Muscle layer of colon (tissue), 2 donors: ENCODE results near the gene NKAIN2.

Source experiments
- H3K27ac ChIP-seq: one replicate; pipeline ENCODE4 v1.7.0; 2013; ENCODE audit warnings: low read depth, mild to moderate bottlenecking, low read length, moderate library complexity
- H3K27me3 ChIP-seq, 2 donors: one replicate each; pipeline ENCODE4 v1.7.0; 2013; ENCODE audit warnings: low read length in 2 of 2, mild to moderate bottlenecking in 2 of 2; ENCODE audit not compliant: insufficient read depth in 2 of 2, control insufficient read depth in 1 of 2
- H3K36me3 ChIP-seq: one replicate; pipeline ENCODE4 v1.7.0; 2013; ENCODE audit warnings: mild to moderate bottlenecking, low read length; ENCODE audit not compliant: insufficient read depth
- H3K4me1 ChIP-seq: one replicate; pipeline ENCODE4 v1.7.0; 2013; ENCODE audit warnings: mild to moderate bottlenecking, low read length; ENCODE audit not compliant: insufficient read depth
- H3K4me3 ChIP-seq, 2 donors: one replicate each; pipeline ENCODE4 v1.7.0; 2013; ENCODE audit warnings: low read length in 2 of 2, low read depth in 1 of 2, mild to moderate bottlenecking in 1 of 2, moderate library complexity in 1 of 2
- H3K9ac ChIP-seq: one replicate; pipeline ENCODE4 v1.7.0; 2013; ENCODE audit warnings: low read length
- H3K9me3 ChIP-seq: one replicate; pipeline ENCODE4 v1.7.0; 2013; ENCODE audit warnings: mild to moderate bottlenecking, low read length
- donor health status: abdominal sarcoma.
- donor health status: Adenocarcinoma of cecum.

NKAIN2 gene

GRCh38 chr6:124494956-124495664, 691.4 kb downstream of the NKAIN2 start:
- no peaks in the 10 kb centered on the region for H3K27me3 ChIP-seq
- no peak overlapping the region for H3K27ac ChIP-seq
- no peaks in the 10 kb centered on the region for H3K9me3 ChIP-seq
- H3K9ac ChIP-seq: no peak overlapping the region
- H3K4me3 ChIP-seq: no peak overlapping the region
- H3K4me1 ChIP-seq: no peaks in the 10 kb centered on the region
- H3K36me3 ChIP-seq: no peaks in the 10 kb centered on the region

GRCh38 chr6:124495665-124496190, 692.1 kb downstream of the NKAIN2 start:
- Histone ChIP-seq H3K27ac (no peak overlapping the region), H3K9me3 (no peaks in the 10 kb centered on the region), H3K27me3 (no peaks in the 10 kb centered on the region), H3K4me3 (no peak overlapping the region), H3K36me3 (no peaks in the 10 kb centered on the region), H3K9ac (no peak overlapping the region), H3K4me1 (no peaks in the 10 kb centered on the region)

- Histone ChIP-seq H3K27ac (no peak overlapping the region), H3K36me3 (no peaks in the 10 kb centered on the region), H3K27me3 (no peaks in the 10 kb centered on the region), H3K9ac (no peak overlapping the region), H3K4me3 (no peak overlapping the region), H3K9me3 (no peaks in the 10 kb centered on the region), H3K4me1 (no peaks in the 10 kb centered on the region)
Observed at GRCh38 chr6:124496334-124496733, 692.7 kb downstream of the NKAIN2 start.

- Histone ChIP-seq H3K9ac (no peak overlapping the region), H3K4me1 (no peaks in the 10 kb centered on the region), H3K27ac (no peak overlapping the region), H3K36me3 (no peaks in the 10 kb centered on the region), H3K27me3 (no peaks in the 10 kb centered on the region), H3K4me3 (no peak overlapping the region), H3K9me3 (no peaks in the 10 kb centered on the region)
Observed at GRCh38 chr6:124512431-124512830, 708.8 kb downstream of the NKAIN2 start.

- H3K4me3 ChIP-seq: no peak overlapping the region
- no peaks in the 10 kb centered on the region for H3K36me3 ChIP-seq
- H3K9me3 ChIP-seq: no peaks in the 10 kb centered on the region
- no peak overlapping the region for H3K9ac ChIP-seq
- no peak overlapping the region for H3K27ac ChIP-seq
- no peaks in the 10 kb centered on the region for H3K27me3 ChIP-seq
- no peaks in the 10 kb centered on the region for H3K4me1 ChIP-seq
Observed at GRCh38 chr6:124517339-124517738, 713.7 kb downstream of the NKAIN2 start.

GRCh38 chr6:124520514-124520913, 716.8 kb downstream of the NKAIN2 start:
- no peaks in the 10 kb centered on the region for H3K27me3 ChIP-seq
- H3K9me3 ChIP-seq: no peaks in the 10 kb centered on the region
- no peak overlapping the region for H3K4me3 ChIP-seq
- no peak overlapping the region for H3K27ac ChIP-seq
- H3K4me1 ChIP-seq: no peaks in the 10 kb centered on the region
- H3K36me3 ChIP-seq: no peaks in the 10 kb centered on the region
- no peak overlapping the region for H3K9ac ChIP-seq

- no peak overlapping the region for H3K9ac ChIP-seq
- no peak overlapping the region for H3K27ac ChIP-seq
- H3K4me1 ChIP-seq: no peaks in the 10 kb centered on the region
- H3K4me3 ChIP-seq: no peak overlapping the region
- no peaks in the 10 kb centered on the region for H3K36me3 ChIP-seq
- no peaks in the 10 kb centered on the region for H3K9me3 ChIP-seq
- H3K27me3 ChIP-seq: no peaks in the 10 kb centered on the region
Observed at GRCh38 chr6:124522335-124522734, 718.7 kb downstream of the NKAIN2 start.

GRCh38 chr6:124524491-124525200, 721.0 kb downstream of the NKAIN2 start:
- no peaks in the 10 kb centered on the region for H3K9me3 ChIP-seq
- no peak overlapping the region for H3K4me3 ChIP-seq
- H3K27me3 ChIP-seq: no peaks in the 10 kb centered on the region
- no peaks in the 10 kb centered on the region for H3K4me1 ChIP-seq
- H3K9ac ChIP-seq: no peak overlapping the region
- H3K36me3 ChIP-seq: no peaks in the 10 kb centered on the region
- no peak overlapping the region for H3K27ac ChIP-seq

GRCh38 chr6:124530926-124531325, 727.3 kb downstream of the NKAIN2 start:
- Histone ChIP-seq H3K27ac (no peak overlapping the region), H3K36me3 (no peaks in the 10 kb centered on the region), H3K27me3 (no peaks in the 10 kb centered on the region), H3K9me3 (no peaks in the 10 kb centered on the region), H3K4me1 (no peaks in the 10 kb centered on the region), H3K9ac (no peak overlapping the region), H3K4me3 (no peak overlapping the region)

- no peaks in the 10 kb centered on the region for H3K9me3 ChIP-seq
- no peaks in the 10 kb centered on the region for H3K36me3 ChIP-seq
- no peaks in the 10 kb centered on the region for H3K27me3 ChIP-seq
- no peak overlapping the region for H3K4me3 ChIP-seq
- H3K9ac ChIP-seq: no peak overlapping the region
- H3K4me1 ChIP-seq: no peaks in the 10 kb centered on the region
- H3K27ac ChIP-seq: no peak overlapping the region
Observed at GRCh38 chr6:124535299-124535698, 731.6 kb downstream of the NKAIN2 start.

GRCh38 chr6:124535746-124536145, 732.1 kb downstream of the NKAIN2 start:
- no peaks in the 10 kb centered on the region for H3K27me3 ChIP-seq
- H3K4me3 ChIP-seq: no peak overlapping the region
- no peaks in the 10 kb centered on the region for H3K4me1 ChIP-seq
- no peak overlapping the region for H3K27ac ChIP-seq
- H3K36me3 ChIP-seq: no peaks in the 10 kb centered on the region
- no peaks in the 10 kb centered on the region for H3K9me3 ChIP-seq
- H3K9ac ChIP-seq: no peak overlapping the region
